ENCODE data around the gene JAK1.

- no peak for TF ChIP-seq CTCF (IDR thresholded peaks at IDR 0.05; ENCODE audit: extremely low read depth in 1 of 2, insufficient read depth in 1 of 2, low read depth in 1 of 2, low read length in 2 of 2)
- TF ChIP-seq POLR2AphosphoS5 (IDR thresholded peaks at IDR 0.05; ENCODE audit: insufficient read depth, low read depth, low read length): no peak
- no peak for TF ChIP-seq POLR2A (IDR thresholded peaks at IDR 0.05; ENCODE audit: low read depth, low read length)
- TF ChIP-seq EZH2 (IDR thresholded peaks at IDR 0.05; ENCODE audit: borderline replicate concordance, low read depth, low read length, severe bottlenecking): no peak
- TF ChIP-seq, protein P1, sequence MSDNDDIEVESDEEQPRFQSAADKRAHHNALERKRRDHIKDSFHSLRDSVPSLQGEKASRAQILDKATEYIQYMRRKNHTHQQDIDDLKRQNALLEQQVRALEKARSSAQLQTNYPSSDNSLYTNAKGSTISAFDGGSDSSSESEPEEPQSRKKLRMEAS (IDR thresholded peaks at IDR 0.05; ENCODE audit: insufficient read depth, insufficient read length): no peak
- no peak for TF ChIP-seq GATA2 (IDR thresholded peaks at IDR 0.05; ENCODE audit: insufficient read depth, insufficient read length, low read depth, low read length)
- TF ChIP-seq JUN (IDR thresholded peaks at IDR 0.05; ENCODE audit: borderline replicate concordance, insufficient read depth, insufficient read length, low read depth): no peak
Observed at GRCh38 chr1:64960731-64961130, 5.6 kb downstream of the JAK1 start.

Data from endothelial cell of umbilical vein (primary cell).